Dedifferentiated amniotic fluid mesenchymal stem cell (primary cell): ENCODE data around the gene DKK3.
A peak's percentile ranks its signal among the peaks of the same experiment; 100 is the strongest.

Experiments
- DNase-seq: peaks from one replicate; pipeline ENCODE4 v3.0.0-alpha.2; 2016; ENCODE audit errors: extremely low spot score

The DKK3 gene

GRCh38 chr11:12003815-12004214, 4.6 kb downstream of the DKK3 start:
- no peak for DNase-seq

GRCh38 chr11:12003336-12003735, 5.1 kb downstream of the DKK3 start:
- no peak for DNase-seq

- no peak for DNase-seq
These were observed 7.2 kb downstream of the DKK3 start for GRCh38 chr11:12001186-12001585.

DNA sequence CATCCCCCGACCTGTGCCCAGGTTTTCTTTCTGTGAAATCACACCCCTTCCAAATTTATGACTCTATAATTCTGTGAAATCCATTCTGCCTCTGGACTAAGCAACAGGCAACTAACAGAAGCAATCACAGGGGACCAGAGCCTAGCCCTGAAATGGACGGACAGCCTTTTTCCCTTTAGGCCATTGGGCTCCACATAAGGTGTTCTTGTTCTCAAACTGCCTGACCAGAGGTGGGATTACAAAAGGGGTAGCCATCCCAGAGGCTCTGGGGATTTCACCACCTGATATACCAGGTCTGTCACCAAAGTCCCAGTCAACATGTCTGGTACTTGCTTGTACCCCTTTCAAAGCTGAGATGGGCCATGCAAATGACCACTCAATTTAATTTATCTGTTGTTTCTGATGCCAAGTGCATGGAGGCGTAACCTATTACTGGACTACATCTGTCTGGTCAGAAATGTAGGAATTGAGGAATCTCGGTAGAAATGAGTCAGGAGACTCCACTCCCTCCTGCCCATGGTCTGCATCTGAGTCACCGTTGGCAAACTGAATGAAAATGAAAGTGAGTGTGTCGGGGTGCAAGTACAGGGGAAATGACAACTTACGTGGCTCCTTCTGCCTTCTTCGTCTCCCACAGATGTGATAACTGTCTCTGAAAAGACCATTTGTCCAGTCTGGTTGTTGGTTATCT, 10.2 kb downstream of the DKK3 start:
- peak; percentile 89 for DNase-seq

GRCh38 chr11:11997049-11997322, 11.4 kb downstream of the DKK3 start:
- DNase-seq: no peak

- DNase-seq: no peak
These were observed 11.9 kb downstream of the DKK3 start for GRCh38 chr11:11996321-11997048.

DNA sequence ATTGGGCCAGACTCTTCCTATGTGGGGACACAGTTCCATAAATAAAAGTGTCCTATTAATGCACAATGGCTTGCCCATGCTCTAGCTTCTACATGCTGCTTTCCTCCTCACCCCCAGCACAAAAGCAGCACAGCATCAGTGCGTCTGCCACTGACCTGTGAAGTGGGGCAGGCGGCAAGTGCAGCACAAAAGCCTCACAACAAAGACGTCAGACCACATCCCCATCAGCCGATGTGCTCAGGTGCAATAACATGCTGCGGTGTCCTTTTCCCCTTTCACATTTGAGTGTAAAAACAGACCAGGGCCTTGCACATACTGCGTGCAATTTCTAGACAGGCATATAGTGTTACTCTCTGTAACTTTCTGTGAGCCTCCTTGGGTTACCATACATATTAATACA, 12.8 kb downstream of the DKK3 start:
- DNase-seq: no peak

GRCh38 chr11:11993839-11994238, 14.6 kb downstream of the DKK3 start:
- DNase-seq: peak; percentile 79

- DNase-seq: no peak
These were observed 15.9 kb downstream of the DKK3 start for GRCh38 chr11:11992257-11993212.

DNA sequence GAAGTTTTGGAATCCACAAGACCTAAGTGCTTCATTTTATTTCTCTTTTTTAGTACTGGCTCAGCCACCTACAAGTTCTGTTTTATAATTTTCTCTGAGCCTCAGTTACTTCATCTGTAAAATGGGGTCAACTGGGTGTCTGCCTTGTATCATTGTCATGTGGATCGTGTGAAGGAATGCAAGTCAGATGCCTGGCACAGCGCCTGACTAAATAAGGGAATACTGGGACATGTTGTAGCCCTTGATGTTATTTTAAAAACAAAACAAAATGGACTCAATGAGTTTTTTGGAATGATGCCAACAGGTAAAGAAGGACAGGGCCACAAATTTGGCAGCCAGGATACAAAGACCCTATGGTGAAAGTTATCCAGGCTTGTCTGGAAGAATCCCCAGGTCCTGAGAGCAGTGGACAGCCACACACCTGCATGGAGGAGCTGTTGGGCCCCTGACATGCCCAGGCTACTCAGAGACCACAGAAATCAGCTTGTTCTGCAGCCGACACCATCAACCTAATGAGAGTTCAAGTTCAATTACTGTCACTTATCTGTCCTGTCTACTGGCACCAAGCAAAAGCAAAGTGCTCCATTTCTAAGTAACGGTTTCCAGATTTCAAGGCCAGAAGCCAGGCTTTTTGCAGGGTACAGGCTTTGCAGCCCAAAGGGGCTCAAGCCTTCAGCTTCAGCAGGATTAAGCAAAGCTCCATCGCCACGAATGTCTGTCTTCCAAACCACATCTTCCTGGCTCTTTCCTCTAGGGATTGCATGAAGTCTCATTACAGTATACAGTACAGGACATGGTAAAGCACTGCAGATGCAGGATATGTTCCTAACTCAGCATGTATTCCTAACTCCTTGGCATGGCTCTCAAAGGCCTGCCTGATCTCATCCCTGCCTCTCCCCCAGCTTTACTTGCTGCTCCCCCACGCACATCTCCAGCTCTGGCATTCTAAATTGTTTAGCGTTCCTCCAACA, 18.4 kb downstream of the DKK3 start:
- no peak for DNase-seq

GRCh38 chr11:11988681-11989261, 19.7 kb downstream of the DKK3 start:
- DNase-seq: no peak

- no peak for DNase-seq
These were observed 20.3 kb downstream of the DKK3 start for GRCh38 chr11:11988099-11988651.

DNA sequence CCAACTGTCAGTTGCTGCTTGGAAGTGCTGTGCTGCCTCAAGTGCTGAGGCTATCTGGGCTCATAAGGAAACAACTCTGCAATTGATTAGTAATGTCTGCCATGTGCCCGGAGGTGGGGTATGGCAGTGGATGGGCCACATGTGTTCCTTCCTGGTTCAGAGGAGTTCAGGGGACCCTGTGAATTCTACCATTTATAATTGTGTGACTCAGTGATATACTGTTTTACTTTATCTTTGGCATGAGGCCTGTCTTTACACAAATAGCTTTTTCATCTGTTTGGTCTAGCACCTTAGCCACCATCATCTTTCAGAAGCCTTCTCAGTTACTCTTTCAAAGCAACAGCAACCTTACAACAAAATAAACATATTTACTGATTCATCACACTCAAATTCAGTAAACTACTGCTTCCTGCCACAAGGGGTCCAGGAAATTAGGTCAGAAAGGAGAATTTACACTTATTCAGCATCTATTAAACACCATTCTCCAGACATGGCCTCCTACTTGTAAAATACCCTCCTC, 20.9 kb downstream of the DKK3 start:
- no peak for DNase-seq

DNA sequence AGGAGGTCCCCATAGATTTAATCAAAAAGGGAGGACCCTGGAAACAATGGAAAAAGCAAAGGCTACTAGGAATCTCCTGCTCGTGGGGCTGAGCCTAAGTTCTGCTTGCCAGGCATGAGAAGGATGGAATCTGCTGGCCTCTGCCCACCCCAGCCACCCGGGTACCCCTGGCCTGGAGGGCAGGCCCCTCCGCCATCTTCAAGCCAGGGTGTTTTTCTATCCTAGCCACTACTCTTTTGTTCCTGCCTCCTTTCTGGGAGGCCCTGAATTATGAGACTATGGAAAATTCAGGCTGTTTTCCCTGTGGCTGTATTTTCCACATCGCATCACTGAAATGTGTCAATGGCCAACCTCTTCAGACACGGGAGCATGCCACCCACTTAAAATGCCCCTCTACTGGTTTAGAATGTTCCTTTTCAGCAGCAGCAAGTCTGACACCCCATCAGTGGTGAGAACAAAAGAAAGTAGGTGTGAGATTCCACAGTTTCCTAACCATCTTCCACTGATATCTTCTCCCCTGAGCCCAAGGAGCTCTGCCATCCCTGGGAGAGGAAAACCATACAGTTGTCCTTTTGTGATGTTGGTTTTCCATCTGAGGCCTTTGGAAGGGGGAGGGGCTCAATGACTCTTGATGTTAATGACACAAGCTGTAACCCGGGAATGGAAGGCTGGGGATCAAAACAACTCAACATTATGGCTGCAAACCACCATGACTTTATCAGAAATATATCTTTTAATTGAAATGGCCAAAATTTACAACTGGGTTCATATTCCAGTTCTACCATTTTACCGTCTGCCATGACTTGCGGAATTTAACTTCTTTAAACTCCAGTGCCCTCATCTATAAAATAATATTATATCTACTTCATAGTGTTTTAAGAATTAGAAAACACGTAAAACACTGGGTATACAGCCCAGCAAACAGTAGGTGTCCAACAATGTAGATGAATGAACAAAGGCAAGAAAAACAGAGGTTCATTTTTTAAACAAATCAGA, 22.2 kb downstream of the DKK3 start:
- DNase-seq: no peak

DNA sequence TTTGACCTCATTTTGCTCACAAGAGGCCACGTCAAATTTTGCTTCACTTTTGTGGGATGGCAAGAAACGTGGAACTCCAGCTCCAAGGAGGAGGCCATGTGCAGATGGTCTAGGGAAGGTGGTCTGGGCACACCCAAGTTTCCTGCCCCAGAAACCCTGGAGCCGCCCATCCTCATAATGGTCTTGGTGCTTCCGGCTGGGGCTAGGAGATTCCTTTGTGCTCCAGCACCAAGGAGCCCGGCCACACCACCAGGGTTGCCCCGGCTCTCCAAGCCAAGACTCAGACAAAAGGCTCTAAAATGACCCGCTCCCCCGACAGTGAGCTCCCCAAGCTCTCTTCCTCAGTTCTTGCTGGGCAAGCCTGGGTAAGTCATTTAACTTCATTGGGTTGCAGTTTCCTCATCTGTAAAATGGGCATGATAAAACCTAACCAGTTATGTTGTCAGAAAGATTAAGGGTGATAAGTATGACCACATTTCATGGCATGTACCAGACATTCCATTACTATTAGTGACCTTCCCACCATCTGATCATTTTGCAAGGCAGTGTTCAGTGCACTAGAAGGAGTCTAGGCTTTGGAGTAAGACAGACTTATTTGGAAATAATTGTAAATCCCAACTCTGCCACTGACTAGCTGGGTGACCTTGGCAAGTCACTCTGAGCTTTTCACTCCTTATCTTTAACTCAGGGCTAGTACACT, 23.3 kb downstream of the DKK3 start:
- no peak for DNase-seq

GRCh38 chr11:11984563-11984962, 23.9 kb downstream of the DKK3 start:
- no peak for DNase-seq

GRCh38 chr11:11983427-11983826, 25.0 kb downstream of the DKK3 start:
- DNase-seq: no peak

DNA sequence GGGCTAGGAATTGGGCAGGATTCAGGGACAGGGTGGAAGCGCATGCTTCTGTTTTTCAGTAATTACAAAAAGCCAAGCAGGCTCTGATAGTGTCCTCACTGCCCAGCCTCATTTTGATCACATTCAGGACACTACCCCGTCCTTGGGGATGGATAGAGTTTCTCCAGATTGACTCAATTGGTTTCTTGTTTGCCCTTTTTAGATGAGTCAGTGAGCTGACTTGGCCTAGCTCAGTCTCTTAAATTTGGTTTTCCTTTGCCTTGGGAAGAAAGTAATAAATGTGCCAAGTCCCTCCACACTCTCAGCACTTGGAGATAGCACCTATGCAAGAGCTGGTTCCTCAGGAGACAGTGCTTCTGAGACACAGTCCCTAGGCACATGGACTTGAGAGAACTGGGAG, 25.5 kb downstream of the DKK3 start:
- no peak for DNase-seq

- DNase-seq: no peak
These were observed 26.0 kb downstream of the DKK3 start for GRCh38 chr11:11982461-11982860.
